Neural cell (in vitro differentiated cells): ENCODE results near the gene METTL24. TPM values are rescaled to one million over a fixed set of nuclear protein-coding genes. Genes with fewer than 3 reads are reported as not detected.

Experiments used
- H2AFZ ChIP-seq: fragments of 200-600, 300-800 bp; sonication (generic), shearing (Covaris generic); 2 replicates; pipeline ENCODE4 v1.6.0; 2014; ENCODE audit warnings: low read depth, mild to moderate bottlenecking, antibody characterized with exemption, low read length, moderate library complexity
- H3F3A ChIP-seq: fragments of 200-600 bp; shearing (Covaris generic); 2 replicates; pipeline ENCODE4 v1.6.1; 2016; ENCODE audit warnings: mild to moderate bottlenecking, moderate library complexity, mixed read lengths, antibody characterized with exemption, low read length; ENCODE audit not compliant: insufficient read depth, poor library complexity, severe bottlenecking
- H3K27ac ChIP-seq: fragments of 200-600, 300-800 bp; sonication (generic), shearing (Covaris generic); 2 replicates; pipeline ENCODE4 v1.5.1; 2014; ENCODE audit warnings: mild to moderate bottlenecking, low read length, moderate library complexity
- H3K27me3 ChIP-seq: fragments of 300-800, 200-600 bp; sonication (generic), shearing (Covaris generic); 2 replicates; pipeline ENCODE4 v1.6.0; 2014; ENCODE audit warnings: mild to moderate bottlenecking, low read depth, low read length, moderate library complexity; ENCODE audit not compliant: insufficient read depth
- H3K36me3 ChIP-seq: fragments of 300-800, 200-600 bp; sonication (generic), shearing (Covaris generic); 2 replicates; pipeline ENCODE4 v1.5.1; 2014; ENCODE audit warnings: mild to moderate bottlenecking, antibody characterized with exemption, low read length, moderate library complexity; ENCODE audit not compliant: insufficient read depth
- H3K4me2 ChIP-seq: fragments of 300-800, 200-600 bp; sonication (generic), shearing (Covaris generic); 2 replicates; pipeline ENCODE4 v1.6.0; 2014; ENCODE audit warnings: mild to moderate bottlenecking, low read length
- H3K4me3 ChIP-seq: fragments of 300-800, 200-600 bp; sonication (generic), shearing (Covaris generic); 2 replicates; pipeline ENCODE4 v1.5.1; 2014; ENCODE audit warnings: mild to moderate bottlenecking, low read length, moderate library complexity
- H3K79me2 ChIP-seq: fragments of 200-600 bp; shearing (Covaris generic); replicated peaks from 2 replicates; pipeline ENCODE4 v1.6.0; 2014; ENCODE audit warnings: mild to moderate bottlenecking, low read length, moderate library complexity; ENCODE audit not compliant: insufficient read depth
- H3K9ac ChIP-seq: fragments of 300-800, 200-600 bp; sonication (generic), shearing (Covaris generic); 2 replicates; pipeline ENCODE4 v1.6.1; 2016; ENCODE audit warnings: mild to moderate bottlenecking, low read length, mixed read lengths
- H3K9me2 ChIP-seq: fragments of 200-600 bp; shearing (Covaris generic); 2 replicates; pipeline ENCODE4 v1.6.1; 2016; ENCODE audit warnings: mild to moderate bottlenecking, low read length, mixed read lengths; ENCODE audit not compliant: insufficient read depth
- H3K9me3 ChIP-seq: fragments of 200-600, 300-800 bp; sonication (generic), shearing (Covaris generic); 2 replicates; pipeline ENCODE4 v1.6.1; 2016; ENCODE audit warnings: mild to moderate bottlenecking, mixed run types, low read length, moderate library complexity, mixed read lengths
- H4K20me1 ChIP-seq: fragments of 200-600 bp; shearing (Covaris generic); 2 replicates; pipeline ENCODE4 v1.6.1; 2016; ENCODE audit warnings: mild to moderate bottlenecking, mixed run types; ENCODE audit not compliant: insufficient read depth
- CTCF ChIP-seq: fragments of 450-650 bp; IDR thresholded peaks from 2 replicates; pipeline ENCODE4 v1.5.1; 2014; ENCODE audit warnings: antibody characterized with exemption, mild to moderate bottlenecking, moderate library complexity; ENCODE audit not compliant: poor library complexity, severe bottlenecking
- EP300 ChIP-seq: fragments of 450-650 bp; conservative IDR thresholded peaks from 2 replicates; pipeline ENCODE4 v1.6.1; 2014; ENCODE audit warnings: antibody characterized with exemption, mild to moderate bottlenecking, moderate library complexity; ENCODE audit not compliant: poor library complexity, severe bottlenecking
- EZH2 ChIP-seq: fragments of 200-600, 300-800 bp; shearing (Covaris generic), sonication (generic); IDR thresholded peaks from 2 replicates; pipeline ENCODE4 v1.6.1; 2014; ENCODE audit warnings: antibody characterized with exemption, low read length, borderline replicate concordance, mild to moderate bottlenecking; ENCODE audit not compliant: insufficient read depth, poor library complexity, severe bottlenecking
- MXI1 ChIP-seq: fragments of 450-650 bp; conservative IDR thresholded peaks from 2 replicates; pipeline ENCODE4 v1.6.1; 2014; ENCODE audit warnings: antibody characterized with exemption, mild to moderate bottlenecking; ENCODE audit not compliant: poor library complexity, severe bottlenecking
- POLR2AphosphoS5 ChIP-seq: IDR thresholded peaks from 2 replicates; pipeline ENCODE4 v1.6.1; 2012
- RAD21 ChIP-seq: fragments of 450-650 bp; conservative IDR thresholded peaks from 2 replicates; pipeline ENCODE4 v1.6.1; 2014; ENCODE audit warnings: antibody characterized with exemption, mild to moderate bottlenecking, moderate library complexity
- SMC3 ChIP-seq: fragments of 450-650 bp; conservative IDR thresholded peaks from 2 replicates; pipeline ENCODE4 v1.6.1; 2014; ENCODE audit warnings: antibody characterized with exemption, mild to moderate bottlenecking, moderate library complexity; ENCODE audit not compliant: poor library complexity
- TAF1 ChIP-seq: IDR thresholded peaks from 2 replicates; pipeline ENCODE4 v1.6.1; 2012; ENCODE audit warnings: low read depth
- polyA plus RNA-seq: library from polyadenylated mRNA; depleted of rRNA; stranded (reverse); fragments of >200 nt; gene quantifications from 2 replicates; pipeline ENCODE4 v1.2.3, GENCODE V29; 2014
- TF ChIP-seq, protein P1 (sequence below): IDR thresholded peaks from 2 replicates; pipeline ENCODE4 v1.6.1; 2012; ENCODE audit warnings: borderline replicate concordance

The METTL24 gene
- polyA plus RNA-seq, 1 donor from 2014 or later, result not detected

GRCh38 chr6:110201151-110201884 is 156.8 kb downstream of the METTL24 start:
- no peak for TF ChIP-seq CTCF
- TF ChIP-seq POLR2AphosphoS5, result no peak
- TF ChIP-seq, protein P1, sequence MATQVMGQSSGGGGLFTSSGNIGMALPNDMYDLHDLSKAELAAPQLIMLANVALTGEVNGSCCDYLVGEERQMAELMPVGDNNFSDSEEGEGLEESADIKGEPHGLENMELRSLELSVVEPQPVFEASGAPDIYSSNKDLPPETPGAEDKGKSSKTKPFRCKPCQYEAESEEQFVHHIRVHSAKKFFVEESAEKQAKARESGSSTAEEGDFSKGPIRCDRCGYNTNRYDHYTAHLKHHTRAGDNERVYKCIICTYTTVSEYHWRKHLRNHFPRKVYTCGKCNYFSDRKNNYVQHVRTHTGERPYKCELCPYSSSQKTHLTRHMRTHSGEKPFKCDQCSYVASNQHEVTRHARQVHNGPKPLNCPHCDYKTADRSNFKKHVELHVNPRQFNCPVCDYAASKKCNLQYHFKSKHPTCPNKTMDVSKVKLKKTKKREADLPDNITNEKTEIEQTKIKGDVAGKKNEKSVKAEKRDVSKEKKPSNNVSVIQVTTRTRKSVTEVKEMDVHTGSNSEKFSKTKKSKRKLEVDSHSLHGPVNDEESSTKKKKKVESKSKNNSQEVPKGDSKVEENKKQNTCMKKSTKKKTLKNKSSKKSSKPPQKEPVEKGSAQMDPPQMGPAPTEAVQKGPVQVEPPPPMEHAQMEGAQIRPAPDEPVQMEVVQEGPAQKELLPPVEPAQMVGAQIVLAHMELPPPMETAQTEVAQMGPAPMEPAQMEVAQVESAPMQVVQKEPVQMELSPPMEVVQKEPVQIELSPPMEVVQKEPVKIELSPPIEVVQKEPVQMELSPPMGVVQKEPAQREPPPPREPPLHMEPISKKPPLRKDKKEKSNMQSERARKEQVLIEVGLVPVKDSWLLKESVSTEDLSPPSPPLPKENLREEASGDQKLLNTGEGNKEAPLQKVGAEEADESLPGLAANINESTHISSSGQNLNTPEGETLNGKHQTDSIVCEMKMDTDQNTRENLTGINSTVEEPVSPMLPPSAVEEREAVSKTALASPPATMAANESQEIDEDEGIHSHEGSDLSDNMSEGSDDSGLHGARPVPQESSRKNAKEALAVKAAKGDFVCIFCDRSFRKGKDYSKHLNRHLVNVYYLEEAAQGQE, result no peak
- no peak for TF ChIP-seq SMC3
- no peak for TF ChIP-seq TAF1
- no peak for TF ChIP-seq EZH2
- no peaks in the 10 kb centered on the region for H3K9me3 ChIP-seq
- H3K36me3 ChIP-seq, result no peaks in the 10 kb centered on the region
- H3K4me2 ChIP-seq, result no peak overlapping the region
- H3K9ac ChIP-seq, result no peak overlapping the region
- H3K27me3 ChIP-seq, result no peaks in the 10 kb centered on the region
- H4K20me1 ChIP-seq, result no peaks in the 10 kb centered on the region
- no peak overlapping the region for H3K27ac ChIP-seq
- no peak overlapping the region for H3K4me3 ChIP-seq
- no peak overlapping the region for H2AFZ ChIP-seq
- H3K79me2 ChIP-seq, result peaks cover 12% of the 10 kb centered on the region
- H3K9me2 ChIP-seq, result no peaks in the 10 kb centered on the region
- H3F3A ChIP-seq, result no peaks in the 10 kb centered on the region

DNA sequence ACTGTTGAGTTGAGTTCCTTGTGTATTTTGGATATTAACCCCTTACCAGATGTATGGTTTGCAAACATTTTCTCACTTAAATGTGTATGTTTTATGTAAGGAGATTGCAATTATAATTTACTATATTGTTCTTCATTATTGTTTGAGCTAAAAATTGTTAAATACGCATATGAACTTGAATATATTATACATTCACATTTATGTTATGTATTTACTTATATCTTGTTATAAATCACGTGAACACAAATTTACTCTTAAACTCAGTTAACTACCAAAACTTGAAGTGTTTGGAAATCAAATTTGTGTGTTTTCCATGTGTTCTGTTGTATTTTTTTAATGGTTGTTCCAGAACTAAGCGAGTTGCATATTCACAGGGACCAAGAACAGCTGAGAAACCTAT is 159.6 kb downstream of the METTL24 start:
- H4K20me1 ChIP-seq, result no peaks in the 10 kb centered on the region
- H3K79me2 ChIP-seq, result peaks cover 12% of the 10 kb centered on the region
- no peaks in the 10 kb centered on the region for H3K9me2 ChIP-seq
- no peaks in the 10 kb centered on the region for H3F3A ChIP-seq
- H3K9me3 ChIP-seq, result no peaks in the 10 kb centered on the region
- no peak overlapping the region for H3K4me3 ChIP-seq
- no peaks in the 10 kb centered on the region for H3K36me3 ChIP-seq
- H3K27me3 ChIP-seq, result no peaks in the 10 kb centered on the region
- no peak overlapping the region for H3K27ac ChIP-seq
- no peak overlapping the region for H2AFZ ChIP-seq
- no peak for TF ChIP-seq MXI1
- TF ChIP-seq EP300, result no peak
- no peak for TF ChIP-seq EZH2
- no peak for TF ChIP-seq CTCF
- TF ChIP-seq TAF1, result no peak
- TF ChIP-seq, protein P1, result no peak
- TF ChIP-seq SMC3, result no peak
- no peak for TF ChIP-seq POLR2AphosphoS5
- TF ChIP-seq RAD21, result no peak
- H3K9ac ChIP-seq, result no peak overlapping the region
- no peak overlapping the region for H3K4me2 ChIP-seq
